Lower leg skin (tissue), 4 donors: ENCODE data around the gene MRPS7. TPM values are rescaled to one million over a fixed set of nuclear protein-coding genes. Genes with fewer than 3 reads are reported as not detected.

Experiments used
- DNase-seq, 2 donors: peaks; one replicate each; pipeline ENCODE4 v3.0.0-alpha.2; 2019; ENCODE audit warnings: low spot score in 2 of 2
- H3K4me3 ChIP-seq: fragments of 200-600 bp; sonication (generic); 2 replicates; pipeline ENCODE4 v1.5.1; 2017; ENCODE audit warnings: mild to moderate bottlenecking, low read depth; ENCODE audit not compliant: poor library complexity, severe bottlenecking
- POLR2A ChIP-seq, 2 donors: fragments of 450-650 bp; IDR thresholded peaks; one replicate each; pipeline ENCODE4 v1.6.1; 2016 to 2017; ENCODE audit warnings: antibody characterized with exemption in 2 of 2, mild to moderate bottlenecking in 1 of 2, moderate library complexity in 1 of 2
- WGBS, 2 donors: methylation state at CpG; one replicate each; pipeline ENCODE4 v1.1.5; 2018; 5-methylcytosine and 5-hydroxymethylcytosine counted together
- intact Hi-C: fragments of 100-400 bp; cut with DNase I; formaldehyde crosslinking; loops from one replicate; pipeline ENCODE4 v1.15.0; 2023; ENCODE audit warnings: low total_unique reads
- total RNA-seq, 4 donors: library from RNA; depleted of rRNA; stranded (reverse); fragments of >200 nt; gene quantifications; one replicate each; pipeline ENCODE4 v1.1.0, GENCODE V29; 2016
- TF ChIP-seq, protein P1 (sequence below), 3 donors: fragments of 450-650 bp; IDR thresholded peaks; one replicate each; pipeline ENCODE4 v1.5.1; 2016; ENCODE audit warnings: antibody characterized with exemption in 3 of 3, mild to moderate bottlenecking in 3 of 3, moderate library complexity in 2 of 3

MRPS7 gene
- total RNA-seq, 4 donors from 2014 or later = 20.7 to 36.0 (median 31.4) TPM

DNA sequence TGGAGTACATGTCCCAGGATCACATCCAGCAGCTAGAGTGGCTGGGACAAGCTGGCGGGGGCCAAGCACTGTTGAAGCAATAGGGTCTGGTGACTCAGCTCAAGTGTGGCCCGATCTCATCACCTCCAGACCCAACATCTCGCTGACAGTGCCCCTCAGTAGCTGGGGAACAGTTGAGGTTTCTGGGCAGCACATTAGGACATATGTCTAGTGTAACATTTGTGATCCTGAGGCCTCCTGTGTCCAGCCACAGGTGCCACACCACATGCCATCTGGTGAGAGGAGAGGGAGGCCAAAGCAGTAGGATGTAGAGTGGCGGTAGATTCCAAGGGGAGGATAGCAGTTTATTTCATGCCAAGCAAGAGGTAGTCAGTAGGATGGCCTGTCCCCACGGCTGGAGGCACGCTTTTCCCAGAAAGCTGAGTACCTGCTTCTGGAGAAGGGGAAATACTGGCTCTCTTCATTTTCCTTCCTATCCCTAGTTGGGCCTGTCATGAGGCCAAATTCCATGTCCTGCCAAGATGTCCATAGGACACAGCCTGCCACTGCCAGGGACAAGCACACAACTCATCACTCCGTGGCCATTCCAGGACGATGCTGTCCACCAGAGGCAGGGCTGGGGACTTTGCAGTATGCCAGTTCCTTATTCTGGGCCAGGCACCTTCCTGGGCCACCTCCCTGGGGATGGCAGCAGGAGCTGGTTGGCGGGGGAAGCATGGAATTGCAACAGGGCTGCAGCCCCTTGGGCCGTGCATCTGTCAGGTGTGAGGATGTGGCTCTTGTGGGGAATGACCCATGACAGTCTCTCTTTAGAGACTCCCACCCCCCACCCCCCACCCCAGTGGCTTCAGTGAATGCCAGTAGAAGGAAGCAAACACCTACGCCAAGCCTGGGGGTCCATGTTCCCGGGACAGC is 24.3 kb upstream of the MRPS7 start:
- intact Hi-C loops = no loop called here
- no peak for DNase-seq
- WGBS, 2 donors = 71 to 77% methylated on average over 12 of the region's 12 CpGs
- no peak overlapping the region for H3K4me3 ChIP-seq
- TF ChIP-seq, protein P1, sequence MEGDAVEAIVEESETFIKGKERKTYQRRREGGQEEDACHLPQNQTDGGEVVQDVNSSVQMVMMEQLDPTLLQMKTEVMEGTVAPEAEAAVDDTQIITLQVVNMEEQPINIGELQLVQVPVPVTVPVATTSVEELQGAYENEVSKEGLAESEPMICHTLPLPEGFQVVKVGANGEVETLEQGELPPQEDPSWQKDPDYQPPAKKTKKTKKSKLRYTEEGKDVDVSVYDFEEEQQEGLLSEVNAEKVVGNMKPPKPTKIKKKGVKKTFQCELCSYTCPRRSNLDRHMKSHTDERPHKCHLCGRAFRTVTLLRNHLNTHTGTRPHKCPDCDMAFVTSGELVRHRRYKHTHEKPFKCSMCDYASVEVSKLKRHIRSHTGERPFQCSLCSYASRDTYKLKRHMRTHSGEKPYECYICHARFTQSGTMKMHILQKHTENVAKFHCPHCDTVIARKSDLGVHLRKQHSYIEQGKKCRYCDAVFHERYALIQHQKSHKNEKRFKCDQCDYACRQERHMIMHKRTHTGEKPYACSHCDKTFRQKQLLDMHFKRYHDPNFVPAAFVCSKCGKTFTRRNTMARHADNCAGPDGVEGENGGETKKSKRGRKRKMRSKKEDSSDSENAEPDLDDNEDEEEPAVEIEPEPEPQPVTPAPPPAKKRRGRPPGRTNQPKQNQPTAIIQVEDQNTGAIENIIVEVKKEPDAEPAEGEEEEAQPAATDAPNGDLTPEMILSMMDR (IDR thresholded peaks at IDR 0.05) = no peak
- TF ChIP-seq POLR2A (IDR thresholded peaks at IDR 0.05) = no peak

DNA sequence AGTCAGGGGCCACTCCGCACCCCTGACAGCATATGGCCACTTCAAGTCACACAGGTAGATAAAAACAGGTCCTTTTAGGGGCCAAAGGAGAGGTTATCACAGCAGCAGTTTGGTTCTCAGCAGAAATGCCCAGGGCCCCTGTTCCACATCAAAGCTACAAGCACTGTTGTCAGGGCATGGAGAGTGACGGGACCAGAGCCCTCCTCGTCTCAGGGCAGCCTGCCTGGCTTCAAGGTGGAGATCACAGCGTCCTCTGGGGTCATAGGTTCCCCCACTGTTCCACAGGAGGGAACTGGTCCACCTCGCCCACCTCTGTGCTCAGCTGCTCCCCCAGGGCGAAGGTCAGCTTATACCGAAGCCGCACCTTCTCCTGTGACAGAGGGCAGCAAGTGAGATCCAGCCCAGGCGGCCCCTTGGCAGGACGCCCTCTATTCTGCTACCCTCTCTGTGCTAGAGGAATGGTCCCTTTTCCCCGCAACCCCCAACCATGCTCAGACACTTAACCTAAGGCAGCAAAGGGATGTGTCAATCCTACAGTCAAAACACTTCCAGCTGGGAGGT is 23.6 kb upstream of the MRPS7 start:
- no peak for DNase-seq

DNA sequence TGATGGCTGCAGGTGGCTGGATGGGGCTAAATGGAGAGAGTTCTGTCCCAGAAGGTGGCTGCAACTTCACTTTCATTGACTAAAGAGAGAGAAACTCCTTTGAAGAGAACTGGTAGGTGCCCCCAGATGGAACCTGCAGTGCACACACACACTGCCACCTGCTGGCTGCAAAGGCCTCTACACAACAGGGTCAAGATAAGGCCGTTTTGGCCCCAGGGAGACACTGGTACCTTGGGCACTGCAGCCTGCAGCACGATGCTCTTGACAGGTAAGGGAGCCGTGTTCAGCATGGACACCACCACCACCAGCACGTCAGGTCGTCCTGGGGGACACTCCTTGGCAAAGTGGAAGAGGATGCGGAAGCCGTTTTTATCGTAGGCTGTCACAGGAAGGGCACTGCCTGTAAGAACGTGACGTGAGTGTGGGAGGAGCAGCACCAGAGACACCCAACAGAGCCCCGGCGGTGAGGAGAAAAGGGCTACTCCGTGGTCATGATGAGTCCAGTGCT is 22.9 kb upstream of the MRPS7 start:
- 46 to 51% methylated on average over 13 of the region's 13 CpGs for WGBS, 2 donors
- TF ChIP-seq POLR2A (IDR thresholded peaks at IDR 0.05) = no peak
- TF ChIP-seq, protein P1 (IDR thresholded peaks at IDR 0.05) = peak in 1 of 3 donors; percentile 51
- H3K4me3 ChIP-seq = no peak overlapping the region
- no peak for DNase-seq
- intact Hi-C loops = no loop called here

More for the DNA sequence above, 23.6 kb upstream of the MRPS7 start:
- TF ChIP-seq, protein P1 (IDR thresholded peaks at IDR 0.05) = no peak
- TF ChIP-seq POLR2A (IDR thresholded peaks at IDR 0.05) = no peak
- 80 to 83% methylated on average over 10 to 11 of the region's 11 CpGs for WGBS, 2 donors
- intact Hi-C loops = no loop called here
- H3K4me3 ChIP-seq = no peak overlapping the region

DNA sequence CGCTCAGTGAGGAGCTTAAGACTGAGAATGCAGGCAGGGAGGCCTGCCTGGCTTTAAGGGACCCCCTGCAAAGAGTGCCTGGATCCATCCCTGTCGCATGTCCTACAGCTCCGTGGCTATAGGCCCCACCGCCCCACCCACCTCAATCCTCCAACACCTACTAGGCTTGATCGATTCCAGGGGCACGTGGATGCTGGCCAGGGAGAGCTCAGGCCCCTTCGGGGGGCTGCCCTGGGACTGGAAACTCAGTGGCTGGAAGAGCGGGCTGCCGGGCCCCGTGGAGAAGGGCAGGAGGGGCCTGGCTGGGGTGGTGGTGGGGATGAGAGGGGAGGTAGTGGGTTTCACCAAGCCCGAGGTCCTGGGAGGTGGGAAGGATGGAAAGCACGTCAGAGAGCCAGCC is 22.5 kb upstream of the MRPS7 start:
- no peak for TF ChIP-seq POLR2A (IDR thresholded peaks at IDR 0.05)
- WGBS, 2 donors = 84 to 85% methylated on average over 11 to 12 of the region's 12 CpGs
- H3K4me3 ChIP-seq = no peak overlapping the region
- intact Hi-C loops = no loop called here
- no peak for DNase-seq

DNA sequence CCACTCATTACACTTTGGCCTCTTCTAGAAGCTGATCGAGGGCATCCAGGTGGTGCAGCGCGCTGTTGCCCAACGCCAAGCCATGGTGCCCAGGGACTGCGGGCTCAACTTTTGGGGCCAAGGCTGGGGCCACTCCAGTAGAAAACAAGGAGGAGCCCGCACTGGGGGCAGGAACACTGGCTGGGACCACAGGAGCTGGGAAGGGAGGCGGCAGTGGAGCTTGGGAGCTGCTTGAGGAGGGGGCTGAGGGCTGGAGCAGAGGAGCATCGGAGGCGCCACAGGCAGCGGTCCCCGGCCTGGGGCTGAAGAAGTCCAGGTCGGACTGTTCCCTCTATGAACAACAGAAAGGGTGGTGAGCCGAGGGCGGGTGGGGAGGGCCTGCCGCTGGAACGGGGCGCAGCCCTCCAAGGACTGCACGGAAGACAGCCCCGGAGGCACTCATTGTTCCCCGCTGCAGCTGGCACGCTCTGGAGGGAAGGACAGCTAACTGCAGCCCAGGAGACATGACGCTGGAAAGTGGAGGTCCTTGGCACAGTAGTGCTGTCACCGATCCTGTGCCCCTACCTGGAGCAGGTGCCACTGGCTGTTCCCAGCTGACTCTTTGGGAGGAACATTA is 21.8 kb upstream of the MRPS7 start:
- no peak for TF ChIP-seq POLR2A (IDR thresholded peaks at IDR 0.05)
- TF ChIP-seq, protein P1 (IDR thresholded peaks at IDR 0.05) = no peak
- WGBS, 2 donors = 86% methylated on average over 21 to 23 of the region's 23 CpGs
- no peak for DNase-seq
- H3K4me3 ChIP-seq = no peak overlapping the region
- intact Hi-C loops = no loop called here
